K562 (cell line): ENCODE results near the gene RDH13. TPM values are rescaled to one million over a fixed set of nuclear protein-coding genes. Genes with fewer than 3 reads are reported as not detected.
A peak's percentile ranks its signal among the peaks of the same experiment; 100 is the strongest.

ENCODE experiments used
- ATAC-seq: fragments of 200-7000 bp; cut with Tn5 transposase; 3 replicates; pipeline ENCODE4 v1.9.1; 2020; ENCODE audit warnings: moderate library complexity
- BruUV-seq: library from RNA; stranded (reverse); fragments of 400-500 nt; replicated peaks from 2 replicates; lab custom pipeline; 2021; lab: Mats Ljungman, UMichigan
- CTCF ChIA-PET: fragments of 300-600 bp; formaldehyde crosslinking; extraction: SDS; loops from one replicate; lab custom pipeline; 2021; ENCODE audit warnings: low intra/inter-chr PET ratio; lab: Yijun Ruan, JAX
- POLR2A ChIA-PET: fragments of 300-600, 350-650 bp; sonication (Branson Sonifier 250); formaldehyde crosslinking; extraction: SDS; loops from one replicate; lab custom pipeline; 2021; ENCODE audit warnings: antibody characterized with exemption, inconsistent platforms; lab: Yijun Ruan, JAX
- DNase-seq, 4 experiments: peaks; one replicate each; pipeline versions ENCODE4 v3.0.0 to v3.0.0-alpha.2; 2011 to 2018; ENCODE audit warnings: low spot score in 3 of 4, mixed read lengths in 3 of 4; ENCODE audit errors: extremely low read depth in 1 of 4
- FAIRE-seq: peaks from 2 replicates; lab custom pipeline; 2011; peaks lifted over from hg19 to GRCh38; lab: Jason Lieb, UNC
- H2AFZ ChIP-seq: 2 replicates; pipeline ENCODE4 v1.6.0; 2011; ENCODE audit warnings: low read depth, low read length, control low read depth, inconsistent platforms
- H3K27ac ChIP-seq: fragments of 200-600 bp; 3 replicates; pipeline ENCODE4 v1.8.0; 2011; ENCODE audit warnings: low read depth, mild to moderate bottlenecking, control low read depth, inconsistent platforms, low read length, moderate library complexity, mixed read lengths; ENCODE audit errors: extremely low read depth
- H3K27me3 ChIP-seq, 2 experiments: fragments of 300-600 bp in 1 of 2; 2 replicates in 1 of 2; 3 replicates in 1 of 2; pipeline versions ENCODE4 v1.6.0 to v1.8.0; 2011; ENCODE audit warnings: inconsistent platforms in 2 of 2, low read length in 2 of 2, mild to moderate bottlenecking in 1 of 2, mixed read lengths in 1 of 2, moderate library complexity in 1 of 2; ENCODE audit not compliant: control insufficient read depth in 2 of 2, insufficient read depth in 2 of 2
- H3K36me3 ChIP-seq: fragments of 300-600 bp; 3 replicates; pipeline ENCODE4 v1.8.0; 2011; ENCODE audit warnings: mild to moderate bottlenecking, low read length, inconsistent platforms; ENCODE audit not compliant: control insufficient read depth, insufficient read depth
- H3K4me1 ChIP-seq, 2 experiments: fragments of 200-600 bp in 1 of 2; replicated peaks in 1 of 2; 2 replicates in 1 of 2; 3 replicates in 1 of 2; pipeline versions ENCODE4 v1.5.1 to v1.8.0; 2011; ENCODE audit warnings: inconsistent platforms in 2 of 2, low read length in 2 of 2, mild to moderate bottlenecking in 1 of 2, mixed read lengths in 1 of 2, moderate library complexity in 1 of 2; ENCODE audit not compliant: control insufficient read depth in 2 of 2, insufficient read depth in 2 of 2
- H3K4me2 ChIP-seq: 2 replicates; pipeline ENCODE4 v1.6.1; 2011; ENCODE audit warnings: low read length, control low read depth, inconsistent platforms, mixed read lengths; ENCODE audit not compliant: insufficient read depth
- H3K4me3 ChIP-seq: fragments of 200-600 bp; sonication (generic), shearing (Covaris generic); 2 replicates; pipeline ENCODE4 v1.5.1; 2016; ENCODE audit warnings: control low read depth, inconsistent platforms
- H3K79me2 ChIP-seq: fragments of 200-600 bp; 3 replicates; pipeline ENCODE4 v1.8.0; 2011; ENCODE audit warnings: low read length, inconsistent platforms; ENCODE audit not compliant: control insufficient read depth, insufficient read depth
- H3K9ac ChIP-seq, 2 experiments: 2 replicates each; pipeline versions ENCODE4 v1.6.0 to v1.6.1; 2011; ENCODE audit warnings: low read depth in 2 of 2, low read length in 2 of 2, control low read depth in 1 of 2, inconsistent platforms in 1 of 2, mild to moderate bottlenecking in 1 of 2, mixed read lengths in 1 of 2; ENCODE audit not compliant: insufficient read depth in 1 of 2
- H3K9me1 ChIP-seq: one replicate; pipeline ENCODE4 v1.6.0; 2011; ENCODE audit warnings: inconsistent platforms, mild to moderate bottlenecking, low read length, moderate library complexity; ENCODE audit not compliant: control insufficient read depth, insufficient read depth
- H3K9me3 ChIP-seq: replicated peaks from 2 replicates; pipeline ENCODE4 v1.5.1; 2011; ENCODE audit warnings: low read depth, low read length, inconsistent platforms; ENCODE audit not compliant: control insufficient read depth, insufficient read depth
- H4K20me1 ChIP-seq: replicated peaks from 2 replicates; pipeline ENCODE4 v1.6.1; 2011; ENCODE audit warnings: low read length, inconsistent platforms, mixed read lengths; ENCODE audit not compliant: control insufficient read depth, insufficient read depth
- AFF1 ChIP-seq, 2 experiments: fragments of 450-650 bp; IDR thresholded peaks; 2 replicates each; pipeline ENCODE4 v1.6.1; 2018; ENCODE audit warnings: mild to moderate bottlenecking in 2 of 2, low read depth in 1 of 2; ENCODE audit not compliant: partially characterized antibody in 2 of 2
- CTCF ChIP-seq, 3 experiments: IDR thresholded peaks in 2 of 3; conservative IDR thresholded peaks in 1 of 3; 2 replicates each; pipeline ENCODE4 v1.5.1; 2011 to 2012; ENCODE audit warnings: low read length in 3 of 3, mild to moderate bottlenecking in 3 of 3, control low read depth in 2 of 3, improper control_type of control experiment in 1 of 3, inconsistent platforms in 1 of 3, low read depth in 1 of 3, mixed read lengths in 1 of 3, moderate library complexity in 1 of 3; ENCODE audit not compliant: insufficient read depth in 2 of 3
- HEY1 ChIP-seq: fragments of 250-450 bp; sonication (Bioruptor Pico); IDR thresholded peaks from 2 replicates; pipeline ENCODE4 v1.5.0; 2020; ENCODE audit warnings: mild to moderate bottlenecking, moderate library complexity, borderline replicate concordance
- NR1H2 ChIP-seq: sonication (generic); formaldehyde crosslinking; IDR thresholded peaks from 2 replicates; pipeline ENCODE4 v1.4.0; 2020; ENCODE audit warnings: mild to moderate bottlenecking, missing genetic modification reagents
- NR2F6 ChIP-seq: fragments of 450-650 bp; formaldehyde crosslinking; IDR thresholded peaks from 2 replicates; pipeline ENCODE4 v1.4.0; 2020; ENCODE audit warnings: mild to moderate bottlenecking
- NRF1 ChIP-seq, 2 experiments: fragments of 450-650 bp; IDR thresholded peaks in 1 of 2; conservative IDR thresholded peaks in 1 of 2; 2 replicates each; pipeline ENCODE4 v1.6.1; 2014; ENCODE audit warnings: mild to moderate bottlenecking in 2 of 2
- SAP30 ChIP-seq: fragments of 200-600 bp; sonication (generic); IDR thresholded peaks from 2 replicates; pipeline ENCODE4 v1.6.1; 2012; ENCODE audit warnings: borderline replicate concordance, low read depth, mild to moderate bottlenecking, moderate library complexity, low read length, control low read depth, inconsistent platforms; ENCODE audit not compliant: insufficient read depth, poor library complexity, severe bottlenecking
- STAG1 ChIP-seq: sonication (generic); formaldehyde crosslinking; IDR thresholded peaks from 2 replicates; pipeline ENCODE4 v1.5.0; 2020; ENCODE audit warnings: missing genetic modification reagents, borderline replicate concordance
- TBP ChIP-seq: optimal IDR thresholded peaks from 2 replicates; pipeline ENCODE3; 2011; ENCODE audit warnings: low read depth, low read length, improper control_type of control experiment
- WGBS: fragments of 100-300 bp; shearing (Covaris generic); methylation state at CpG from one replicate; pipeline ENCODE4 v1.1.6; 2016; ENCODE audit warnings: low coverage, mixed read lengths; ENCODE audit not compliant: insufficient coverage; ENCODE audit errors: missing lambda C conversion rate; 5-methylcytosine and 5-hydroxymethylcytosine counted together
- in situ Hi-C: fragments of 300-500 bp; cut with MboI; formaldehyde crosslinking; loops from 4 replicates; pipeline ENCODE4 v1.15.0; 2018; ENCODE audit warnings: inconsistent platforms, mixed read lengths
- intact Hi-C: fragments of 100-400 bp; cut with micrococcal nuclease; formaldehyde crosslinking; loops from 2 replicates; pipeline ENCODE4 v1.14.2; 2022
- polyA plus RNA-seq, 8 experiments: library from polyadenylated mRNA; depleted of rRNA in 4 of 8; stranded (reverse) in 5 of 8; unstranded in 3 of 8; fragments of >200 nt; fragmentation: Nextera tagmentation in 2 of 8; fragmentation: Illumina TruSeq in 1 of 8; extraction: Ambion mirVana in 2 of 8; extraction: Trizol in 1 of 8; gene quantifications; 2 replicates each; pipeline versions ENCODE4 v1.2.1 to v1.2.3, GENCODE V29; 2011 to 2014; ENCODE audit warnings: inconsistent platforms in 1 of 8, missing spikeins in 1 of 8
- total RNA-seq, 7 experiments: library from RNA; depleted of rRNA in 6 of 7; stranded (reverse); fragments of >200 nt in 6 of 7; fragmentation: Illumina TruSeq in 2 of 7; extraction: Trizol in 2 of 7; gene quantifications; 2 replicates each; pipeline versions ENCODE4 v1.2.1 to v1.2.3, GENCODE V29; 2011 to 2021; ENCODE audit warnings: low replicate concordance in 1 of 7

RDH13 gene
- total and polyA plus RNA-seq, 9 of the 15 experiments (the other 6 are each of a cell fraction or from before 2014, with no cell fraction given), result 7.5 to 70.3 (median 39.5) TPM

- peak overlapping the region in 1 of 2 experiments; percentile 68; a peak in 2 of 4 replicates for H3K9ac ChIP-seq
- 85% methylated on average over 19 of the region's 27 CpGs for WGBS
- no peak overlapping the region for H3K4me3 ChIP-seq
- H3K9me3 ChIP-seq, result no peaks in the 10 kb centered on the region
- H3K4me1 ChIP-seq, result peaks cover 0 to 47% of the 10 kb centered on the region in 2 experiments; a peak in 2 of 5 replicates
- in situ Hi-C loops, result no loop called here
- no peak for FAIRE-seq
- BruUV-seq, result no TSS peak
- peak; percentile 58 for ATAC-seq
- H2AFZ ChIP-seq, result no peak overlapping the region
- H4K20me1 ChIP-seq, result no peaks in the 10 kb centered on the region
- no peak overlapping the region for H3K4me2 ChIP-seq
- ChIA-PET POLR2A (interaction anchor here (0.6 to 1.1 kb wide), 3 partner anchors 11 to 564 kb away, joined by 3 read pairs; no protein-coding TSS in a partner anchor), CTCF (interaction anchor here (0.7 to 1.2 kb wide), 2 partner anchors 426 to 618 kb away, joined by 3 read pairs; no protein-coding TSS in a partner anchor)
- no peak overlapping the region for H3K27ac ChIP-seq
- H3K27me3 ChIP-seq, result no peaks in the 10 kb centered on the region
- peaks cover 2% of the 10 kb centered on the region; the same call in 2 of the 3 replicates for H3K79me2 ChIP-seq
- peaks cover 68% of the 10 kb centered on the region for H3K36me3 ChIP-seq
- peaks cover 3% of the 10 kb centered on the region for H3K9me1 ChIP-seq
- peak in 2 of 4 experiments; percentile 15 to 47 for DNase-seq
- intact Hi-C loops, result no loop called here
- TF ChIP-seq STAG1 (peak; percentile 38; the same call in 1 of the 2 replicates), NR1H2 (CRISPR knock-in tag) (no peak), NRF1 (conservative IDR thresholded peaks at IDR 0.05 in 1 of 2, IDR thresholded peaks at IDR 0.05 in 1 of 2) (no peak), CTCF (IDR thresholded peaks at IDR 0.05 in 2 of 3, conservative IDR thresholded peaks at IDR 0.05 in 1 of 3; ENCODE audit: insufficient read depth in 2 of 3, low read depth in 1 of 3, low read length in 3 of 3) (peak; percentile 31 to 52 (median 49); a peak in 4 of 6 replicates), NR2F6 (CRISPR knock-in tag) (no peak), AFF1 (IDR thresholded peaks at IDR 0.05; ENCODE audit: low read depth in 1 of 2, partially characterized antibody in 2 of 2) (no peak), SAP30 (no peak), HEY1 (CRISPR knock-in tag) (no peak), TBP (no peak)
These were observed 36.9 kb upstream of the RDH13 start for GRCh38 chr19:55099557-55100506.
